ENCODE results near the gene EIF3J. TPM values are rescaled to one million over a fixed set of nuclear protein-coding genes. Genes with fewer than 3 reads are reported as not detected.

The EIF3J gene
- total and polyA plus RNA-seq, 4 donors = 23.5 to 49.9 (median 39.6) TPM

- Histone ChIP-seq H3K27ac (ENCODE audit: low read depth in 1 of 2, low read length in 2 of 2) (no peak overlapping the region), H3K4me1 (ENCODE audit: control insufficient read depth in 4 of 4, insufficient read depth in 4 of 4, low read length in 3 of 4) (no peaks in the 10 kb centered on the region)
These were observed 66.2 kb downstream of the EIF3J start for GRCh38 chr15:44603126-44603525.

GRCh38 chr15:44606740-44607139, 69.8 kb downstream of the EIF3J start:
- Histone ChIP-seq H3K27ac (ENCODE audit: low read depth in 1 of 2, low read length in 2 of 2) (no peak overlapping the region), H3K36me3 (ENCODE audit: control insufficient read depth in 4 of 4, insufficient read depth in 3 of 4, low read depth in 1 of 4, low read length in 3 of 4) (peaks cover 7 to 60% (median 46%) of the 10 kb centered on the region in 4 donors), H3K9me3 (ENCODE audit: control insufficient read depth in 4 of 4, low read length in 3 of 4) (no peaks in the 10 kb centered on the region), H3K4me3 (ENCODE audit: low read depth in 1 of 3, low read length in 3 of 3) (no peak overlapping the region), H3K27me3 (ENCODE audit: control insufficient read depth in 4 of 4, insufficient read depth in 4 of 4, low read length in 3 of 4) (no peaks in the 10 kb centered on the region), H3K9ac (ENCODE audit: low read depth in 1 of 2, low read length in 2 of 2) (no peak overlapping the region), H3K4me1 (ENCODE audit: control insufficient read depth in 4 of 4, insufficient read depth in 4 of 4, low read length in 3 of 4) (no peaks in the 10 kb centered on the region)
- TF ChIP-seq TAF1 (conservative IDR thresholded peaks at IDR 0.05) (no peak), FOXA2 (IDR thresholded peaks at IDR 0.05) (no peak), ATF3 (IDR thresholded peaks at IDR 0.05) (no peak), HNF4A (conservative IDR thresholded peaks at IDR 0.05) (no peak), RAD21 (IDR thresholded peaks at IDR 0.05) (no peak)
- WGBS = 86% methylated on average over 1 of the region's 1 CpG
- no peak for DNase-seq (ENCODE audit: low spot score)

More at GRCh38 chr15:44603126-44603525, 66.2 kb downstream of the EIF3J start:
- H3K9ac ChIP-seq (ENCODE audit: low read depth in 1 of 2, low read length in 2 of 2) = no peak overlapping the region
- TF ChIP-seq YY1 (IDR thresholded peaks at IDR 0.05) (no peak), HNF4A (conservative IDR thresholded peaks at IDR 0.05) (no peak), FOXA1 (IDR thresholded peaks at IDR 0.05) (no peak), MAX (IDR thresholded peaks at IDR 0.05) (no peak), TAF1 (conservative IDR thresholded peaks at IDR 0.05) (no peak), RAD21 (IDR thresholded peaks at IDR 0.05) (no peak), EGR1 (IDR thresholded peaks at IDR 0.05; ENCODE audit: low read depth in 2 of 2) (no peak), ZBTB33 (IDR thresholded peaks at IDR 0.05) (no peak), ATF3 (IDR thresholded peaks at IDR 0.05) (no peak), CTCF (IDR thresholded peaks at IDR 0.05; ENCODE audit: low read depth, low read length, missing input control) (no peak), HNF4G (IDR thresholded peaks at IDR 0.05) (no peak)
- H3K9me3 ChIP-seq (ENCODE audit: control insufficient read depth in 4 of 4, low read length in 3 of 4) = no peaks in the 10 kb centered on the region
- H3K27me3 ChIP-seq (ENCODE audit: control insufficient read depth in 4 of 4, insufficient read depth in 4 of 4, low read length in 3 of 4) = no peaks in the 10 kb centered on the region
- H3K36me3 ChIP-seq (ENCODE audit: control insufficient read depth in 4 of 4, insufficient read depth in 3 of 4, low read depth in 1 of 4, low read length in 3 of 4) = peaks cover 7 to 65% (median 50%) of the 10 kb centered on the region in 4 donors
- no peak for DNase-seq (ENCODE audit: low spot score)
- no peak overlapping the region for H3K4me3 ChIP-seq (ENCODE audit: low read depth in 1 of 3, low read length in 3 of 3)
- 96% methylated on average over 2 of the region's 2 CpGs for WGBS

Other genes with a start within 250 kb of the EIF3J start
- 10 to 100 TPM; 41.9 to 58.2 TPM for gene GOLM2, start 248.4 kb upstream of the EIF3J start, total RNA-seq
- 10 to 100 TPM; 20.5 to 23.5 TPM for gene GOLM2, start 248.4 kb upstream of the EIF3J start, polyA plus RNA-seq
- gene CTDSPL2, start 109.5 kb upstream of the EIF3J start, total RNA-seq = 10 to 100 TPM; 34.6 to 41.5 TPM
- 1 to 10 TPM; 3.6 to 7.8 TPM for gene CTDSPL2, start 109.5 kb upstream of the EIF3J start, polyA plus RNA-seq
- 10 to 100 TPM; 40.0 to 65.3 TPM for gene SPG11, start 126.5 kb downstream of the EIF3J start, total RNA-seq
- gene SPG11, start 126.5 kb downstream of the EIF3J start, polyA plus RNA-seq = 10 to 100 TPM; 17.3 to 22.6 TPM
- gene PATL2, start 174.2 kb downstream of the EIF3J start, total RNA-seq = 1 to 10 TPM in 1 of 2 donors, under 1 TPM in 1; 0.65 to 1.0 TPM
- under 1 TPM; 0.32 to 0.68 TPM for gene PATL2, start 174.2 kb downstream of the EIF3J start, polyA plus RNA-seq
- gene B2M, start 174.4 kb downstream of the EIF3J start, total RNA-seq = 1,000 to 10,000 TPM; 1,388 to 2,879 TPM
- gene B2M, start 174.4 kb downstream of the EIF3J start, polyA plus RNA-seq = 1,000 to 10,000 TPM; 3,021 to 3,787 TPM
- 1 to 10 TPM; 4.9 to 5.7 TPM for gene TRIM69, start 199.4 kb downstream of the EIF3J start, total RNA-seq
- gene TRIM69, start 199.4 kb downstream of the EIF3J start, polyA plus RNA-seq = 10 to 100 TPM in 1 of 2 donors, 1 to 10 TPM in 1; 3.6 to 10.0 TPM

Data from liver (tissue), 9 donors.